ENCODE measurements around the gene UBQLN4. TPM values are rescaled to one million over a fixed set of nuclear protein-coding genes. Genes with fewer than 3 reads are reported as not detected.

UBQLN4 gene
- polyA plus RNA-seq, 3 donors: 2.3 to 15.9 (median 2.9) TPM

DNA sequence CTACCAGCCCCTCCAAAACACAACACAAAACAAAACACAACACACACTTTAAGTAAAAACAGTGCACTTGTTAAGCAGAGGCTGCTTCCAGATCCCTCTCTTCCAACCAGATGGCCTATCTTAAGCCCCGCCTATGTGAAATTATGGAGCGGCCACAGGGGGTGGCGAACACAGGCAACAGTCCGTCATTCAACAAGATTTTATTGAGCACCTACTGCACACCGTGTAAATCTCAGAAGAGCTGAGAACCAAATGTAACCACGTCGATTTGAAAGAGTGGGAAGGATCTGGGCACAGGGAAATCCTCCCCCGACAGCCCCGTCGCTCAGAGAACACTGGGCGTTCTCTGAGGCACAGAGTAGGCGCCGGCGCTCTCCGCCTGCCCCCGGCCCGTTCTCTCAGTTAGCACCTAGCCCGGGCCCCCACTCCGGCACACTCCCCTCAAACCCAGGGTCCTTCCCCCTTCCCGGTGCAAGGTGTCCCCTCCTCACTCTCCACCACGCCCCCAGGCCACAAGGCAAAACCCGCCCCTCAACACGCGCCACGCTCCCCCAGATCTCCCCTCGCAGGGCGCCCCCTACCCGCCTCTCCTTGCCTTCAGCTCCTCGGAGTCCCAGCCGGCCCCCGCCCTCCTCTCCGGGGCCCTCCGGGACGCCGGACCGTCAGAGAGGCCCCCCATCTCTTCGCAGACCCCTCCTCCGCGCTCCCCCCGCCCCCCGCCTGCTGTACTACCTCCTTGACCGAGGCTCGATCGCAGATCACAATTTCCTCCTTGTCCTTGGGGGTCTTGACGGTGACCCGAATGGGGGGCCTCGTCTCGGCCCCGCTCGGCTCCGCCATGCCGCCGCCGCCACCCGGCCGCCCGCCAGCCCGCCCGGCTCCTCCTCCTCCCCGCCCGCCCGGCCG is 483 bp downstream of the UBQLN4 start:
- Mint-ChIP-seq H3K27me3 (ENCODE audit: low read depth in 3 of 3) (peaks cover 0 to 2% (median 1%) of the 10 kb centered on the region in 3 donors), H3K27ac (peak overlapping the region; percentile 73 to 90 (median 85)), H3K4me3 (peak overlapping the region; percentile 97), H3K9me3 (no peaks in the 10 kb centered on the region), H3K4me1 (peaks cover 29% of the 10 kb centered on the region), H3K36me3 (peaks cover 32 to 34% of the 10 kb centered on the region in 2 donors)
- H3K36me3 ChIP-seq (replicated peaks in 1 of 2; ENCODE audit: control insufficient read depth in 1 of 2, insufficient read depth in 2 of 2, low read length in 2 of 2): peaks cover 15 to 27% of the 10 kb centered on the region in 2 donors
- H3K9me3 ChIP-seq (replicated peaks in 1 of 2; ENCODE audit: control insufficient read depth in 1 of 2, insufficient read depth in 1 of 2, low read length in 2 of 2): no peaks in the 10 kb centered on the region
- peak overlapping the region; percentile 92 for H2AFZ ChIP-seq (ENCODE audit: insufficient read depth, low read depth, low read length, poor library complexity, severe bottlenecking)
- no peaks in the 10 kb centered on the region for H3K27me3 ChIP-seq (ENCODE audit: control insufficient read depth in 2 of 2, insufficient read depth in 2 of 2, low read length in 2 of 2)
- peaks cover 5% of the 10 kb centered on the region for H4K20me1 ChIP-seq (ENCODE audit: insufficient read depth, low read length)
- peak overlapping the region; percentile 86 to 93 (median 87) for H3K4me3 ChIP-seq (replicated peaks in 1 of 3; ENCODE audit: low read depth in 2 of 3, low read length in 3 of 3)
- H3K9ac ChIP-seq (ENCODE audit: insufficient read depth, low read length, poor library complexity, severe bottlenecking): peak overlapping the region; percentile 79
- peaks cover 23 to 38% of the 10 kb centered on the region in 2 donors for H3K4me1 ChIP-seq (ENCODE audit: control insufficient read depth in 1 of 2, insufficient read depth in 2 of 2, low read length in 2 of 2)
- H3K79me2 ChIP-seq (ENCODE audit: insufficient read depth, low read length): peaks cover 19% of the 10 kb centered on the region
- peak overlapping the region; percentile 29 to 48 for H3K27ac ChIP-seq (ENCODE audit: low read depth in 1 of 2, low read length in 2 of 2)
- WGBS (ENCODE audit: insufficient coverage): under 1% methylated on average over 30 of the region's 63 CpGs
- peak; percentile 36 to 49 (median 39) for DNase-seq
- TF ChIP-seq, protein P1, sequence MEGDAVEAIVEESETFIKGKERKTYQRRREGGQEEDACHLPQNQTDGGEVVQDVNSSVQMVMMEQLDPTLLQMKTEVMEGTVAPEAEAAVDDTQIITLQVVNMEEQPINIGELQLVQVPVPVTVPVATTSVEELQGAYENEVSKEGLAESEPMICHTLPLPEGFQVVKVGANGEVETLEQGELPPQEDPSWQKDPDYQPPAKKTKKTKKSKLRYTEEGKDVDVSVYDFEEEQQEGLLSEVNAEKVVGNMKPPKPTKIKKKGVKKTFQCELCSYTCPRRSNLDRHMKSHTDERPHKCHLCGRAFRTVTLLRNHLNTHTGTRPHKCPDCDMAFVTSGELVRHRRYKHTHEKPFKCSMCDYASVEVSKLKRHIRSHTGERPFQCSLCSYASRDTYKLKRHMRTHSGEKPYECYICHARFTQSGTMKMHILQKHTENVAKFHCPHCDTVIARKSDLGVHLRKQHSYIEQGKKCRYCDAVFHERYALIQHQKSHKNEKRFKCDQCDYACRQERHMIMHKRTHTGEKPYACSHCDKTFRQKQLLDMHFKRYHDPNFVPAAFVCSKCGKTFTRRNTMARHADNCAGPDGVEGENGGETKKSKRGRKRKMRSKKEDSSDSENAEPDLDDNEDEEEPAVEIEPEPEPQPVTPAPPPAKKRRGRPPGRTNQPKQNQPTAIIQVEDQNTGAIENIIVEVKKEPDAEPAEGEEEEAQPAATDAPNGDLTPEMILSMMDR (IDR thresholded peaks at IDR 0.05): peak; percentile 14
- peak overlapping the region; percentile 100 for H3K4me2 ChIP-seq (replicated peaks; ENCODE audit: extremely low read depth, low read length, poor library complexity, severe bottlenecking)
- intact Hi-C loops (cut with micrococcal nuclease): loop anchor here (5.0 kb wide), 2 partner anchors 41 to 121 kb away; partner anchors contain the start of gene KHDC4 (in 1 of the 2)

DNA sequence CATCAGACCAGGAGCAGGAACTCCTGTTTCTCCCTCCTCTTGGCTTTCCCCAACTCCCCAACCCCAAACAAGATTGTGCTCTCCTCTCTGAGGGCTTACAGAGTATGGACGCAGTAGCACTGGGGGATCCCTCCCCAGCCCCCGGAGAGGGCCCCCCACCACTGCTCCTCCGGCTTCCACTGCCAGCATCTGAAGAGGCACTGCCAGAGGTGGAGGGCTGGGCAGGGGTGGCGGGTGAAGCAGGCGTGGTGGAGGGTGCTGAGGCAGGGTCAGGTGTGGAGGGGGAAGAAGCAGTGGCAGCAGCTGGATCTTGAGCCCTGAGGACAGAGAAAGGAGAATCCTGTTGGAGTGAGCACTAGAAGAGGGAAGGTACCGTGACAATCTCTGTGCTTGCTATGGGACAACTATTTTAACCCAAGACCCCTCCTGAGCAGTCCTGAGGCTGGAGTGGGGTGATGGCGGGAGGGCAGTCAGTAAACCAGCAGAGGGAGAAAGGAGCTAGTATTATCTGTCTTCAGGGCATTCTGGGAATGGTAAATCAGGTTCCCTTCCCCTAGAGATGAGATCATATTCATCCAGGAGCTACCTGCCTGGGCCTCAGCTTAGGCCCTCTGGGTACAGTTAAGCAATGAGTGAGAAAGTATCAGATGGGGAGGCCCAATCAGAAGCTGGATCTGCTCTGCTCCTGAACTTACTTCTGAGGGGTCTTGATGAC is 2.4 kb downstream of the UBQLN4 start:
- Histone ChIP-seq H3K27ac (ENCODE audit: low read depth in 1 of 2, low read length in 2 of 2) (no peak overlapping the region), H3K79me2 (ENCODE audit: insufficient read depth, low read length) (peaks cover 13% of the 10 kb centered on the region), H3K4me1 (ENCODE audit: control insufficient read depth in 1 of 2, insufficient read depth in 2 of 2, low read length in 2 of 2) (peaks cover 19 to 34% of the 10 kb centered on the region in 2 donors), H3K27me3 (ENCODE audit: control insufficient read depth in 2 of 2, insufficient read depth in 2 of 2, low read length in 2 of 2) (no peaks in the 10 kb centered on the region), H4K20me1 (ENCODE audit: insufficient read depth, low read length) (no peaks in the 10 kb centered on the region), H2AFZ (ENCODE audit: insufficient read depth, low read depth, low read length, poor library complexity, severe bottlenecking) (no peak overlapping the region), H3K36me3 (replicated peaks in 1 of 2; ENCODE audit: control insufficient read depth in 1 of 2, insufficient read depth in 2 of 2, low read length in 2 of 2) (peaks cover 8 to 23% of the 10 kb centered on the region in 2 donors), H3K9ac (ENCODE audit: insufficient read depth, low read length, poor library complexity, severe bottlenecking) (no peak overlapping the region), H3K4me3 (replicated peaks in 1 of 3; ENCODE audit: low read depth in 2 of 3, low read length in 3 of 3) (no peak overlapping the region), H3K9me3 (replicated peaks in 1 of 2; ENCODE audit: control insufficient read depth in 1 of 2, insufficient read depth in 1 of 2, low read length in 2 of 2) (no peaks in the 10 kb centered on the region), H3K4me2 (replicated peaks; ENCODE audit: extremely low read depth, low read length, poor library complexity, severe bottlenecking) (no peak overlapping the region)
- Mint-ChIP-seq H3K36me3 (peaks cover 21 to 23% of the 10 kb centered on the region in 2 donors), H3K4me1 (peaks cover 24% of the 10 kb centered on the region), H3K4me3 (no peak overlapping the region), H3K27me3 (ENCODE audit: low read depth in 3 of 3) (peaks cover 0 to 2% (median 1%) of the 10 kb centered on the region in 3 donors), H3K9me3 (no peaks in the 10 kb centered on the region), H3K27ac (no peak overlapping the region)
- DNase-seq: no peak
- TF ChIP-seq, protein P1 (IDR thresholded peaks at IDR 0.05): no peak
- WGBS (ENCODE audit: insufficient coverage): 100% methylated on average over 1 of the region's 7 CpGs
- intact Hi-C loops (cut with micrococcal nuclease): loop anchor here (2.0 to 5.0 kb wide), 3 partner anchors 24 to 119 kb away; partner anchors contain the start of gene KHDC4 (in 1 of the 2)
